CD4-positive, alpha-beta T cell treated with Interleukin-21 for 1 hour (primary cell): ENCODE measurements around the gene CKS2.
"Not testable (repeated sequence)": the region's sequence is repeated elsewhere in the genome, so short reads cannot be mapped to it uniquely, and the experiment has no call there.

Source experiments
- DNase-seq: peaks from one replicate; pipeline ENCODE4 v3.0.0-alpha.2; 2020

Gene CKS2

DNA sequence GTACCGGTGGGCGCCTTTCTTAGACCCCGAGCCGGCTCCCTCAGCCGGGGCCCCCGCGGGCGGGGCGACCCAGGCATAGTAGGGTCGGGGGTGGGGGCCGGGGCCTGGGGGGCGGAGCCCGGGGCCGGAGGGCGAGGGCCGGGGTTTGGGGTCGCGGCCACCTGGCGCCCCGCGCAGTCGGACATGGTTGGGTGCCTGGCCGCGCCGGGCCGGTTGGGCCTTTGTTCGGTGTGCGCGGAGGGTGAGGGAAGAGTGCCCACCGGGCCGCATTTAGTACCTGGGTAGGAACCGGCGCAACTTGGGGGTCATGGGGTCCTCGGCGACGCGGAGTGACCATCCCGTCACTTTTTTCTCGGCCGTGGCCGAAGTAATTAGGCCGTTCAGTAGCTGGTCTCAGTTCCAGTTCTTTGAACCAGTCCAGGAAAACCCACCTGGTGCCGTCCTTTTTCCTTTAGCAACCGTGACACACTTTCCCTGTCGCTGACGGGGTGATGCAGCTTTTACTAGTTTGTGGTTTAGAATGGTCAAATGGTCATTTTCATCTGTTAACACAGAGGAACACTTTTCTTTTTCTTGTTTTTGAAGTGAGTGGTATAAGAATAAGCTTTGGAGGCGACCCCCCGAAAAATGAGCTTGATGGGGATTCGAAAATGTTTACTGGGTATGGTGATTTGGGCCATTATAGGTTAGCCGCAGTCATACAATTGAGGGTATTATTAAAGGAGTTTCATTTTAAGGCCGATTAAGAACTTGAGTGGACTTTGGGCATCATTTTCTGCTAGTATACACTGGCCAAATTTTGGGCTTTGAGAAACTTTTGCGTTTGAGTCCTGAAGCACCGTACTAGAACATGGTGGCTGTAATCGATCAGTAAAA is 589 bp downstream of the CKS2 start:
- DNase-seq, result no peak

DNA sequence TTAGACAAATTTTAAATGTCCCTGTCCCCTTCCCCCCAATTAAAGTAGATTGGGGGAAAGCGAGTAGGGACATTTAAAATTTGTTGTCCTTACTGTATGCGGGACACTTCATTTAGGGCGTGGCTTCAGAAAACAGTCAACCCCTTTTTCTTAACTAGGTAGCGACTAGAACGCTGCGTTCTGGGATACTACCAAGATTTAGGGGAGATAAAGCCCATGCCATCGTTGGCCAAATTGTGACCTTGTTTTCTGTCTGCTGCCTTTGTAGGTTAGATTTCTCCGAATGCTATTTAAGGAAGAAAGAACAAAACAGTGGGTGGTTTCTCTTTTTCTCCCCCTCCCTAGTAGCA is 1.2 kb downstream of the CKS2 start:
- DNase-seq, result peak; percentile 35

DNA sequence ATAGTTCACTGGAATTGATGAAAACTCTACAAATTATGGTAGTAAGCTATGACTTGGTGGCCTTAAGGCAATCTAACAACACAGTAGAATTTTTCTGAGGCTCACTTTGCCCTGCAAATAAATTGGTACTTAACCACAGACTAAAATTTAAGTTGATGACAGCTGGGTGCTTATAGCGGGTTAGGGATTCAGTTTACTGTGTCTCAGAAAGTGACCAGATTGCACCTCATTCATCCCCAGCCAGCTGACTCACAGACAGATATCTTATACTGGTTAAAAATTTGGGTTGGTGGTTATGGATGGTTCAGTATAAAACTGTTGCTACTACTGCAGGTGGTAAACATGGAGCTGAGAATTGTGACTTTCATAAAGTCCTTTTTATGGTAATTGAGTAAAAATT is 2.8 kb downstream of the CKS2 start:
- DNase-seq, result no peak

DNA sequence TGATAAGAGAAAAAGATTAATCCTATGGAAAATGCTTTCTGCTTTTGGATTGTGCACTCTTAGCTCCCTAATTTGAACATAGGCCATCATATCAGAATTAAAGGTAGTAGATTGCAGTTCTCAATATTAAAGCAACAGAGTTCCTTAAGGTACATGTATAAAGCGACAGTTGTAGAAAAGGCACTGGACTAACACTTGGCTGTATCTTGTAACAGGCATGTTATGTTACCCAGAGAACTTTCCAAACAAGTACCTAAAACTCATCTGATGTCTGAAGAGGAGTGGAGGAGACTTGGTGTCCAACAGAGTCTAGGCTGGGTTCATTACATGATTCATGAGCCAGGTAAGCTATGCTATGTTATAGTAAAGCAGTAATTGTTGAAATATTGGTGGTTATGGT is 4.0 kb downstream of the CKS2 start:
- DNase-seq, result no peak

DNA sequence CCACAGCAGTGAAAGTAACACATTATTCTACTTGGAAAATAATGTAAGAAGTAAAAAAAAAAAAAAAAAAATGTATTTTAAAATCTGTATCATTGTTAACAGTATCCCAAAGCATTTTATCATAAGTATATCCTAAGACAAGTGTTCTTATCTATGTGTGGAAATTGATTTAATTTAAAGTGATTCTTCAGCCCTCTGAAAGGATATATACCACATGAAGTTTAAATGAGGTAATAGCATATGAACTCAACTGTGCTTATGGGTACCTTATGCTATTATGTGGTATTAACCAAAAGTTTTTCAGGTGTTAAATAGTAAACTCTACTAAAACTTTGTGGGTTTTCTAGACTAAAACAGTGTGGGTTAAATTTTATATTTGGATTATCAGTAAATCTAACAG is 4.5 kb downstream of the CKS2 start:
- DNase-seq, result no peak

DNA sequence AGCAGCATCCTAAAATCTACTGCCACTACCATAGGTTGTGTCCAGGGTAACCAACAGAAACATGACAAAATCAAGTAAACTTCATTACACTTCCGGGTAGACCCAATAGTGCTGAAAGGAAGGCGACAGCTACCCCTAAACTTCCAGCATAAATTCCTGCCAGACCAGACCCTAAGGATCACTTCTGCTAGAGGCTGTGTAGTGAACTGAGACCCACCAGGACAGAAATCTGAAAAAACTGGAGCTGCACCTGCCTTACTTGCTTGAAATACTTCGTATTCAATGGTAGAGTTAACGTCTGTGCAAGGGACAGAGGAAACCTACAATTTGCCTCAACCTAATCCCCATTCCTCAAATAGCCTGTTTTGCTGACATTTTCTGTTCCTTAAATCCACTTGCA is 6.3 kb downstream of the CKS2 start:
- DNase-seq, result no peak

DNA sequence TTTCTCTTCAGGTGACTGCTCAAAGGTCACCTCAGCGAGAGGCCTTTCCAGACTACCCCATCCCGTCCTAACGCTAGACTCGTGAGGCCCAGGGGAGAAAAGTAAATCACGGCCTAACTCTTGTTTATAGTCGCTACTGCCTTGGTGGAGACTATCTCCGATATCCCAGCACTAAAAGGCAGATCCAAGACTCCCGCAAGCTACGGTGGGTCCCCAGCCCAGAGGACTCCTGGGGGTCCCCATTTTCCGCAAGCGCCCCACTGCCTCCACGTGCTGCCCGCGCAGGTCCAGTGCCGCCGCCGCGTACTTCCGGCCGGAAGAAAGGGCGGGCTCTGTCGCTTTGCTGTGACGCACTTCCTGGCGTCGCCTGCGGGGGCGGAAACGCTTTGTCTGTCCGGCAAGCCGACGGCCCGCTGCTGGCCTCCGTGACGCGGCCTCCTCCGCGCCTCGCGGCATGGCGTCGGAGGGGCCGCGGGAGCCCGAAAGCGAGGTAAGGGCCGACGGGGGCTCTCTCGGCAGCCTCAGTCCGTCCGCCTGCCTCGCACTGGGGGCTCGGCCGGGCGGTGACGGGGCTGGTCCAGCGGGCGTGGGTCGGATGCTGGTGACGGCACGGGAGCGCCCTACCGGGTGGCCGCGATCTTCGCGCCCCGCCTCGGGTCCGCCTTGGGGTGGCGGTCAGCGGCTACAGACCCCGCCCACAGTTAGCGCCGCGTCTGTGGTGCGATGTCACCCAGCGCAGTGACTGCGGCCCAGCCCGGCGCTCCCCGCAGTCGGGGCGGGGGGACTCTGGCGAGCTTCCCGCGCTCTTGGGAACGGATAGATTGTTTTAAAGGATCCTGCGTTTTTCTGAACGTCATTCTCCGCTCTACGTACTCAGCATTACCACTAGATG is 7.4 kb downstream of the CKS2 start, which contains the start of gene SECISBP2:
Gene SECISBP2, plus strand, starts transcription at position 378 of the 892 bp plus-strand sequence. Its CDS starts 77 bp downstream, at position 455.
- peak; percentile 94 for DNase-seq

DNA sequence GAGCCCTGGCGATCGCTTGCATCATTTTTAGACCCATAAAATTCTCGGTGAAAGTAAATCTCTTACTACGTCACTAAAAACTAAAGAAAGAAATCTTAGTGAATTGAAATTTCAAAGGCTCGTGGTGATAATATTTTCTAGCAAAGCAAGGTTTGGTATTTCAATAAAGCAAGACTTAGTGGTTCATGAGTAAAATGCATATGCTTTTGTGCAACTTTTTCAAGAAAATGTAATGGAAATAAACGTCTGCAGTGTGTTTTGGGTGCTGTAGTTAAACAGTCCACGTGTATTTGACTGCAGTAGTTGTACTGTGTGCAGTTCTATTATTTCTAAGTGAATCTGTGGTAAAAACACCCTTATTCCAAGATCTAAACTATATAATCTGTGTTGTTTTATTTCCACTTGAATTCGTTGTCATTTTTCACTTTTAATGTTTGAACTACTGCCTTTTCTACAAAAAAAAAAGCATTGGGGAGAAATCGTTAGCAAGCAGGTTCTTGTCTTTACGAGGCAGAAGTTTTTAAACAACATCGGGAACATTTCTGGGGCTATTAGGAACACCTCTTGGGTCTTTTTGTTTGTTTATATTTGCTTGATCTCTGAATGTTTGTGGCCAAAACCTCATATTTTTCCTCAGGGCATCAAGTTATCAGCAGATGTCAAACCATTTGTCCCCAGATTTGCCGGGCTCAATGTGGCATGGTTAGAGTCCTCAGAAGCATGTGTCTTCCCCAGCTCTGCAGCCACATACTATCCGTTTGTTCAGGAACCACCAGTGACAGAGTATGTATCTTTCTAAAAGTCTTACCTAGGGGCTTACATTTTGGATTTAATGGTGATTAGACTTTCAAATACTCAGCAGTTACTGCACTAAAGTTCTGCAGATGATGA is 8.3 kb downstream of the CKS2 start:
- DNase-seq, result no peak

DNA sequence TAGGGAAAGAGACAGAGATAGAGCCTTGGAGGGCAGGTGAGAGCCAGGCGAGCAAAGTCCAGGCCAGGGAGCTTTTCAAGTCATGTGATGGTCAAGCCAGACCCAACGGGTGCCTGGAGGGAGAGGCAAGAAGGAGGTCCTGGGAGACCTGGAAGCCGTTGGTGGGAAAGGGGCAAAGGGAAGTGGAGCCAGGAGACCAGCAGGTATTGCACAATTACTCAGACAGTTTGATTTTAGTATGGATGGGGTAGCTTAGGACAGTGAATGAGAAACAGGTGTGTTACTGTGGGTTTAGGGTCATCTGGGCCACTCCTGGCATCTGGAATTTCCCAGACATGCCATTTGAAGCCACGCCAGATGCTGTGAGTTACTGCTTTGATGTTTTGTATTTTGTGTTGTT is 12.4 kb downstream of the CKS2 start:
- no peak for DNase-seq

DNA sequence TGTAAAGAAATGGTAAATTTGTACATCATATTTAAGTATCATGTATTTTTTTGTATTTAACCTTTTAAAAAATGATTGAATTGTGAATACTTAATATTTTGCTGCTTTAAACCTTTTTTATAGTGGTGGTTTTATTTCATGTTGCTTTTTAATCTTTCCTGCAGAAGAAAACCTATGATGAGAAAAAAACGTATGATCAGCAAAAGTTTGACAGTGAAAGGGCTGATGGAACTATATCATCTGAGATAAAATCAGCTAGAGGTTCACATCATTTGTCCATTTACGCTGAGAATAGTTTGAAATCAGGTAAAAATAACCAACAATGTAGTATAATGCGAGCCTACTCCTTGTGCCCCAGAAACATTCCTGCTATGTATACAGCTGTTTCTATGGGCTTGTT is 14.7 kb downstream of the CKS2 start:
- DNase-seq, result no peak

DNA sequence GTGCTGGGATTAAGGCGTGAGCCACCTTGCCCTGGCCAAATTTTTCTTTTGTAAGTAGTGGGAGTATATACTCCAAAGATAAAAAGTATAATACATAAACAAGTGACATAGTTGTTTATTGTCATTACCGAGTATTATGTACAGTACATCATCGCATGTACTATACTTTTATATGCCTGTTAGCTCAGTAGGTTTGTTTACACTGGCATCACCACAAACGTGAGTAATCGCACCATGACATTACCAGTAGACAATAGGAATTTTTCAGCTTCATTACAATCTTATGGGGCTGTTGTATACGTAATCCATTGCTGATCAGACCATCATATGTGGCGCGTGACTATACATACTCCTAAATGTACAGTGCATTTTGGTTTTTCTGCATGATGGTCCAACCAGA is 17.1 kb downstream of the CKS2 start:
- no peak for DNase-seq

DNA sequence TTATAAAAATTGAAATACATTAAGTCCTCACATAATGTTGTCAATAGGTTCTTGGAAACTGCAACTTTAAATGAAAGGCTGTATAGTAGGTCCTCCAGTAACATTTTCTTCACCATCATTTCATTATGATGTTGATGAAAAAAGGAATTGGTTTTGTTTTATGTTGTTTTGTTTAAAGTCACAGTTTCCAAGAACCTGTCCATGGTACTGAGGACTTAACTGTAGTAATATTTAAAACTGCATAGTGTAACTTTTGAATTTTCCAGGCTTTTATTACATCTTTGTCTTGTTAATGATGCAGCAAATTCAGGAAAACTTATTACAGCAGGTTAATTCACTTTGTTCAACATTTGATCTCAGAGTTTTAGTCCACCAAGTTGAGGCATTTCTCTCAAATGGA is 18.9 kb downstream of the CKS2 start:
- no peak for DNase-seq

DNA sequence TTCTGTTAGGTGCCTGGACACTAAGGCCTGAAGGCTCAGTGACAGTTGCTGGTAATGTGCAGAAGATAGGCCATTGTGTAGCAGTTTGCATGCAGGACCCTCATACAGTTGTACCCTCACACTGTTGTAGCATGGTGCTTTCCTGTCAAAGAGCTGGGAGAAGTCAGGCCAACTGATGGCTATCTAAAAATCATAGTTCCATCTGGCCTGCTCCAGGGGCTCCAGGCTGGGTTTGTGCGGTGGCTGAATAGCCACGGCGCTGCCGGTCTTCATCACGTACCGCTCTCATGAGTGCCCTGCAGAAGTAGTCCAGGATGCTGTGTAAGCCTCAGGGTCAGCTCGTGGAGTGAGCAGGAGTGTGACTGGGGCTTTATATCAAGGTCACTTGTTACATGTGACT is 19.5 kb downstream of the CKS2 start:
- DNase-seq, result no peak

DNA sequence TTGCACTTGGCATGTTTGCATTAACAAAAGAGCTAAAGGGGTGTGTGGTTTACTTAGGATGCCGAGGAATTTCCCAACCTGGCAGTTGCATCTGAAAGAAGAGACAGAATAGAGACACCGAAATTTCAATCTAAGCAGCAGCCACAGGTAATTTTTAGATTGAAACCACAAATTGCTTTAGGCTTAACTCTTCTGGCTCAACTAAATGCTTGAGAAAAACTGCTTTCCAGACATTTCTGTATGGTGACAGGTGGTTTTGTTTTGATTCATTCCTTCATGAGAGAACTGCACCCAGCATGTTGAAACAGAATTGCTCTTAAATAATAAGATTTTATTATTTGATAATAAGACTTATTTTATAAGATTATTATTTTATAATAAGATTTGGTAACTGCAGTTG is 28.8 kb downstream of the CKS2 start:
- no peak for DNase-seq

DNA sequence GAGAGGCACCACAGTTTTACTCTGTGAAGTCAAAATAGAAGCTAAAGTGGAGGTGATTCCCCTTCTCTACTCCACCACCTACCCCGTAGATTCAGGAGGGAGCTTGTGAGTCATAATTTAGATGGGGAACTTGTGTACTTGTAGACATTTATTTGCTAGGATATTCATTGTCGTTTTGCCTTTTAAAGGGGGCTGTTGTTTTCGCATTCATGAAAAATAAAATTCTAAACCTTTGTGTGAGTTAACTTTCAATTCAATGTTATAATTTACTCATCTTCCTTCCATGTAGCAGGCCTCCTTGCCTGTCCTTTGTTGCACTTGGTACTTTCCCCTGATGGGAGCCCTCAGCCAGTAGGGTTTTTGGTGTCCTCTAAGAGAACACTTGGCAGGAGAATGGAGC is 29.3 kb downstream of the CKS2 start:
- no peak for DNase-seq

DNA sequence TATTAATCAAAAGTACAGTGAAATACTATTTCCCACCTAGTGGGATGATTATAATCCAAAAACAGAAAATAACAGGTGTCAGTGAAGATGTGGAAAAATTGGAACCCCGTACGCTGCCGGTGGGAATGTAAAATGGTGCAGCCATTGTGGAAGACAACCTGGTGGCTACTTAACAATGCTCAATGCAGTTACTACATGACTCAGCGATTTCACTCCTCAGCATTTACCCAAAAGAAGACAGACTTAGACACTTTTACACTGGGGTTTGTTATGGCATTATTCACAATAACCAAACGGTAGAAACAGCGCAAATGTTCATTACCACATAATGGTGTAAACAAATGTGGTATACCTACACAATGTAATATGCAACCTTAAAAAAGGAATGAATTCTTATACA is 31.2 kb downstream of the CKS2 start:
- DNase-seq, result no peak

DNA sequence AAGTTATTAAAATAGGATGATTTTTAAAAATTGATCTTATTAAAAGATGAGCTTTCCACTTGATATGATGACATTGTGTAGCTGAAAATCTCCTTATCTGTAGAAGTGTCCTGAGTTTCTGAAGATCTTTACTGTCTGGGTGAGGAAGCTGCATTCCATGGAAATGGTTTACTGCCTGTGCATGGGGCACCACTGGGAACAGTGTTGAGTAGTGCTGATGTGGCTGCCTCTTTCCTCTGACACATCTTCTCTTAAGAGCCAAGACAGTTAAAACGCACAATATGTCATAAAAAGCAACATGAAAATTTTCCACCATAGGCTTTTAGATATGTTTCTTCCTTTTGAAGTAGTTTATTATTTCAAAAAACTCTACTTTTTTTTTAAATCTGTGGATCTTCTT is 32.0 kb downstream of the CKS2 start:
- no peak for DNase-seq

DNA sequence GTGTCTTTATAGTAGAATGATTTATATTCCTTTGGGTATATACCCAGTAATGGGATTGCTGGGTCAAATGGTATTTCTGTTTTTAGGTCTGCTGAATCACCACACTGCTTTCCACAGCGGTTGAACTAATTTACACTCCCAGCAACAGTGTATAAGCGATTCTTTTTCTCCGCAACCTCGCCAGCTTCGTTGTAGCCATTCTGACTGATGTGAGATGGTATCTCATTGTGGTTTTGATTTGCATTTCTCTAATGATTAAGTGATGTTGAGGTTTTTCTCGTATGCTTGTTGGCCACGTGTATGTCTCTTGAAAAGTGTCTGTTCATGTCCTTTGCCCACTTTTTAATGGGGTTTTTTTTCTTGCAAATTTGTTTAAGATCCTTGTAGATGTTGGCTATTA is 32.8 kb downstream of the CKS2 start:
- DNase-seq, result not testable (repeated sequence)

DNA sequence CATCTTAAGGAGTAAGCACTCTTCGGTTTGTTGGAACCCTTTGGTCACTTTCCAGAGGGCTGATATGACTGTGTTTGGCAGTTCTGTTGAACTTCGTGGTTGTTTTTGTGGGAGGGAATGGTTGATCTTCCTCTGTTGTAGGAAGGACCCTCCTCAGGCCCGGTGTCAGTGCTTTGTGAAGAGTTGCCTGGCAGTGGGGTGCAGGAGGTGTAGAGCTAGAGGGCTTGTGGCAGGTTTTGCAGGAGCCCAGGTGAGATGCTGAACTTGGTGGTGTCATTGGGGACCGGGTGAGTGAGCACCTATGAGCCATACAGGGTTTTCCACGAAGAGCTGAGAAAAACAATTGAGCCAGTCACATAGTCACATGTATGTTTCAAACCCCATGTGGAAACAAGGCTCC is 34.5 kb downstream of the CKS2 start:
- DNase-seq, result no peak

DNA sequence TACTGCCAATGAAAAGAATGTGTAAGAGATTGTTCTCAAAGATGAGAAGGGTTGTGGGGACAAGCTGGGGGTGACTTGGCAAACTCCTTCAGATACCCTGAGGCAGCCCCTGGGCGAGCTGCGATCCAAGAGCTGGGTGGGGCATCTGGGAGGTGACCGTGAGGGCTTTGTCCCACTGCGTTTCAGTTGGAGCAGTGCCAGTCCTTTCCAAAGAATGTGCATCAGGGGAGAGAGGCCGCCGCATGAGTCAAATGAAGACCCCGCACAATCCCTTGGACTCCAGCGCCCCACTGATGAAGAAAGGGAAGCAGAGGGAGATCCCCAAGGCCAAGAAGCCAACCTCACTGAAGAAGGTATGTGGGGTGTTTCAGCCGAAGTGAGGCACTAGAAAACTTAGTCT is 35.7 kb downstream of the CKS2 start:
- no peak for DNase-seq

DNA sequence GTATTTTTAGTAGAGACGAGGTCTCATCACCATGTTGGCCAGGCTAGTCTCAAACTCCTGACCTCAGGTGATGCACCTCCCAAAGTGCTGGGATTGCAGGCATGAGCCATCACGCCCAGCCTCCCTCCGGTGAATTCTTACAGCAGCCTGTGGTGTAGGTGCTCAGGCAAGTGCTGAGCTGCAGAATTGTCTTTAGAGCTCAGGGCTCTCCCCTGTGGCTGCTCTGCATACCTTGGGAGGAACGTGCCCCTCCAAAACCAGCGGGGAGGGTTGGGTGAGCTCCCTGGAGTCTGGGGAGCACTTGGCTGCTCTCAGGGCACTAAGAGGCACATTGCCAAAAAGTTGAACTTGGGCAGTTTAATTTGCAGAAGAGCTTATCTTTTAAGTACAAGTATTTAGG is 36.7 kb downstream of the CKS2 start:
- DNase-seq, result no peak

DNA sequence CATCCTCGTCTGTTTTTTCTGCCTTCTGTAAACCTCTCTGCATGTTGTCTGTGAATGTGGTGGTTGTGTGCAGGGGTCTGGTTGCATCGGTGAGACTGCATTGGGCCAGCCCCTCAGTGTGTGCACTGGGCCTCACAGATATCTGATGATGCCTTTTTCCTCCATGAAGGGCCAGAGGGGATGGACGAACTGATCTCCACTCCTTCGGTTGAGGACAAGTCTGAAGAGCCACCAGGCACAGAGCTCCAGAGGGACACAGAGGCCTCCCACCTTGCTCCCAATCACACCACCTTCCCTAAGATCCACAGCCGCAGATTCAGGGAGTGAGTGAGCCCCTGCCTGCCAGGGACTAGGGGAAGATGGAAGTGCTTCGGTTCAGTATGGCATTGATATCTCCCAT is 38.6 kb downstream of the CKS2 start:
- no peak for DNase-seq

DNA sequence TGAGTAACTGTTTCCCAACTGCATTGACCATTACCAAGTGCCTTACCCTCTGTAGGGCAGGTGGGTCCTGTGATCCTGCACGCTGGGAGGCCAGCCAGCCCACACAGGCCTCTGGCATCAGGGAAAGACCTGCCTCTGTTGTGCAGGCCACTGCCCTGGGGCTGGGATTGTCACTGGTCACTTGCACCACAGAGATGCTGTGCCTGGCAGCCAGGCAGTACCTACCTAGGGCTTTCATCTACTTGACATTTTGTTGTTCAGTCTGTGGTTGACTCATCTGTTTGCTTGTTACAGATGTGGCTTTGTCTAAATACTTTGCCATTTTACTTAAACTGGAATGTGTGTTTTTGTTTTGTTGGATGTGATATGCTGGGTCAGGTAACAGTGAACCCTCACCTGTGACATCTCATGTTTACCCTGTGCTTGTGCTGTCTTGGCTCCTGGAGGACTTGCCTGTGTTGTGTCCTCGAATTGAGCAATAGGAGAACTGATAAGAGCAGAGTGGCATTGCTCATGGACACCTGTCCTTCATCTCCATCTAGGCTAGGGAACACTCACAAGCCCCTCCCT is 40.1 kb downstream of the CKS2 start:
- DNase-seq, result no peak
